HEK293 (cell line): ENCODE measurements around the gene NR3C2.
"Not testable (repeated sequence)": the region's sequence is repeated elsewhere in the genome, so short reads cannot be mapped to it uniquely, and the experiment has no call there.

ENCODE experiments used
- CTCF ChIA-PET: fragments of 350-600 bp; formaldehyde crosslinking; extraction: SDS; loops from one replicate; lab custom pipeline; 2021; ENCODE audit warnings: antibody characterized with exemption; lab: Yijun Ruan, JAX
- POLR2A ChIA-PET: fragments of 300-600 bp; formaldehyde crosslinking; extraction: SDS; loops from one replicate; lab custom pipeline; 2020; ENCODE audit warnings: antibody characterized with exemption, inconsistent platforms; lab: Yijun Ruan, JAX
- H3K27ac ChIP-seq: fragments of 200-500 bp; sonication (Bioruptor generic); 2 replicates; pipeline ENCODE4 v1.5.1; 2014; ENCODE audit warnings: low read depth, low read length, control low read depth, inconsistent platforms; ENCODE audit errors: extremely low read depth
- H3K36me3 ChIP-seq, 2 experiments: fragments of 200-500 bp in 1 of 2; sonication (Bioruptor generic) in 1 of 2; 1 replicate in 1 of 2; 2 replicates in 1 of 2; pipeline ENCODE4 v1.5.1; 2014 to 2017; ENCODE audit warnings: inconsistent platforms in 2 of 2, low read length in 2 of 2; ENCODE audit not compliant: control insufficient read depth in 2 of 2, insufficient read depth in 1 of 2
- H3K4me1 ChIP-seq: fragments of 200-500 bp; sonication (Bioruptor generic); 2 replicates; pipeline ENCODE4 v1.5.1; 2014; ENCODE audit warnings: mild to moderate bottlenecking, low read length, inconsistent platforms; ENCODE audit not compliant: control insufficient read depth, insufficient read depth
- H3K4me3 ChIP-seq: 2 replicates; pipeline ENCODE4 v1.5.1; 2011; ENCODE audit warnings: low read depth, mild to moderate bottlenecking, control low read depth, low read length, moderate library complexity
- H3K9me3 ChIP-seq: fragments of 200-500 bp; sonication (Bioruptor generic); 2 replicates; pipeline ENCODE4 v1.5.1; 2014; ENCODE audit warnings: low read depth, low read length, inconsistent platforms; ENCODE audit not compliant: control insufficient read depth, insufficient read depth
- BCL11B ChIP-seq: fragments of 450-650 bp; formaldehyde crosslinking; IDR thresholded peaks from 2 replicates; pipeline ENCODE4 v1.5.1; 2016; ENCODE audit warnings: low read depth, missing biosample characterization, missing genetic modification characterization
- INSM2 ChIP-seq: fragments of 450-650 bp; formaldehyde crosslinking; IDR thresholded peaks from 2 replicates; pipeline ENCODE4 v1.5.1; 2016; ENCODE audit warnings: missing biosample characterization, missing genetic modification characterization
- KLF10 ChIP-seq: fragments of 450-650 bp; IDR thresholded peaks from 2 replicates; pipeline ENCODE4 v1.5.1; 2018; ENCODE audit warnings: missing biosample characterization, mild to moderate bottlenecking, missing genetic modification characterization
- OVOL3 ChIP-seq: fragments of 450-650 bp; formaldehyde crosslinking; IDR thresholded peaks from 2 replicates; pipeline ENCODE4 v1.5.1; 2016; ENCODE audit warnings: missing biosample characterization, missing genetic modification characterization
- TCF7L2 ChIP-seq: IDR thresholded peaks from 2 replicates; pipeline ENCODE4 v1.6.1; 2011; ENCODE audit warnings: low read depth, mild to moderate bottlenecking, inconsistent platforms, low read length, moderate library complexity, borderline replicate concordance
- YY1 ChIP-seq: fragments of 450-650 bp; formaldehyde crosslinking; IDR thresholded peaks from 2 replicates; pipeline ENCODE4 v1.5.1; 2018; ENCODE audit warnings: missing biosample characterization, missing genetic modification characterization
- ZFP3 ChIP-seq: fragments of 450-650 bp; formaldehyde crosslinking; IDR thresholded peaks from 2 replicates; pipeline ENCODE4 v1.5.1; 2016; ENCODE audit warnings: low read depth, missing biosample characterization, missing genetic modification characterization
- ZNF274 ChIP-seq, 2 experiments: fragments of 200-500 bp in 1 of 2; fragments of 450-650 bp in 1 of 2; sonication (Bioruptor generic) in 1 of 2; formaldehyde crosslinking in 1 of 2; IDR thresholded peaks; 2 replicates each; pipeline versions ENCODE4 v1.5.1 to v1.6.1; 2014 to 2016; ENCODE audit warnings: borderline replicate concordance in 1 of 2, inconsistent platforms in 1 of 2, low read length in 1 of 2, missing biosample characterization in 1 of 2, missing genetic modification characterization in 1 of 2
- ZNF335 ChIP-seq: fragments of 450-650 bp; formaldehyde crosslinking; conservative IDR thresholded peaks from 2 replicates; pipeline ENCODE4 v1.5.1; 2016; ENCODE audit warnings: missing biosample characterization, missing genetic modification characterization
- ZNF426 ChIP-seq: fragments of 450-650 bp; formaldehyde crosslinking; IDR thresholded peaks from 2 replicates; pipeline ENCODE4 v1.5.1; 2017; ENCODE audit warnings: missing biosample characterization, missing genetic modification characterization, mild to moderate bottlenecking, inconsistent platforms, moderate library complexity
- ZNF473 ChIP-seq: fragments of 450-650 bp; formaldehyde crosslinking; IDR thresholded peaks from 2 replicates; pipeline ENCODE4 v1.5.1; 2017; ENCODE audit warnings: missing biosample characterization, missing genetic modification characterization
- ZNF521 ChIP-seq: fragments of 450-650 bp; formaldehyde crosslinking; IDR thresholded peaks from 2 replicates; pipeline ENCODE4 v1.5.1; 2017; ENCODE audit warnings: missing biosample characterization, mild to moderate bottlenecking, missing genetic modification characterization
- ZNF544 ChIP-seq: fragments of 450-650 bp; formaldehyde crosslinking; IDR thresholded peaks from 2 replicates; pipeline ENCODE4 v1.5.0; 2017; ENCODE audit warnings: missing biosample characterization, missing genetic modification characterization
- ZNF580 ChIP-seq: fragments of 450-650 bp; formaldehyde crosslinking; IDR thresholded peaks from 2 replicates; pipeline ENCODE4 v1.5.1; 2016; ENCODE audit warnings: missing biosample characterization, missing genetic modification characterization
- ZNF629 ChIP-seq: fragments of 450-650 bp; formaldehyde crosslinking; IDR thresholded peaks from 2 replicates; pipeline ENCODE4 v1.5.1; 2017; ENCODE audit warnings: missing biosample characterization, missing genetic modification characterization
- ZNF654 ChIP-seq: fragments of 450-650 bp; formaldehyde crosslinking; IDR thresholded peaks from 2 replicates; pipeline ENCODE4 v1.5.1; 2016; ENCODE audit warnings: low read depth, missing biosample characterization, missing genetic modification characterization
- ZNF677 ChIP-seq: fragments of 450-650 bp; IDR thresholded peaks from 2 replicates; pipeline ENCODE4 v1.5.0; 2018; ENCODE audit warnings: missing biosample characterization, mild to moderate bottlenecking, missing genetic modification characterization, moderate library complexity
- ZNF830 ChIP-seq: fragments of 450-650 bp; IDR thresholded peaks from 2 replicates; pipeline ENCODE4 v1.5.0; 2018; ENCODE audit warnings: missing biosample characterization, missing genetic modification characterization, low read depth, mild to moderate bottlenecking, moderate library complexity
- ZNF837 ChIP-seq: fragments of 450-650 bp; formaldehyde crosslinking; IDR thresholded peaks from 2 replicates; pipeline ENCODE4 v1.5.1; 2016; ENCODE audit warnings: missing biosample characterization, missing genetic modification characterization
- ZNF843 ChIP-seq: fragments of 450-650 bp; formaldehyde crosslinking; IDR thresholded peaks from 2 replicates; pipeline ENCODE4 v1.5.1; 2016; ENCODE audit warnings: missing biosample characterization, missing genetic modification characterization
- ZSCAN30 ChIP-seq: fragments of 450-650 bp; IDR thresholded peaks from 2 replicates; pipeline ENCODE4 v1.5.1; 2018; ENCODE audit warnings: missing biosample characterization, mild to moderate bottlenecking, missing genetic modification characterization, moderate library complexity

The NR3C2 gene

DNA sequence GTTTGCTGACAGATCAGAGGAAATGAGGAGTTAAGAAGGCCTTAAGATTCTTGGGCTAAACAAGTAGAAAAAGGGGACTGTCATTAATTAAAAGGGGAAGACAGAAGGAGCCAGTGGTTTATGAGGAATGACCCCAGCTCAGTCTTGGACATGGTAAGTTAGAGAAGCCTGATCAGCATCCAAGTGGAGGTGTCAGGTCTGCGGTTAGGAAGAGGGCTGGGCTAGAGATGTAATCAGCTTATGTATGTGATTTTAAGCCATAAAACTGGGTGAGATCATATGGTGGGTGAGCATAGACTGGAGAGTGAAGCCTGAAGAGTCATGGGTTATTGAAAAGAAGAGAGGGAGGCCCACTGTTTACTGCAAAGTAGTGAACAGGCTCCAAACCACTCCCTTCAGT is 246.1 kb downstream of the NR3C2 start (continued):
- peak; percentile 76 for TF ChIP-seq ZNF629 (tag by site-specific recombination)
- no peak for TF ChIP-seq ZNF677 (tag by site-specific recombination)

GRCh38 chr4:148192526-148192925 is 249.7 kb downstream of the NR3C2 start:
- peaks cover 12% of the 10 kb centered on the region for H3K4me1 ChIP-seq
- H3K27ac ChIP-seq, result no peak overlapping the region

GRCh38 chr4:148187454-148188222 is 254.6 kb downstream of the NR3C2 start:
- H3K27ac ChIP-seq, CTCF ChIA-PET: not testable (repeated sequence)

More at GRCh38 chr4:148192526-148192925, 249.7 kb downstream of the NR3C2 start:
- no peak for TF ChIP-seq ZNF473 (tag by site-specific recombination)
- no peak for TF ChIP-seq ZNF654 (tag by site-specific recombination)
- TF ChIP-seq KLF10 (tag by site-specific recombination), result no peak
- Histone ChIP-seq H3K9me3 (no peaks in the 10 kb centered on the region), H3K4me3 (no peak overlapping the region), H3K36me3 (peaks cover 3 to 5% of the 10 kb centered on the region in 2 experiments; a peak in 2 of 3 replicates)
- ChIA-PET CTCF (no interaction called here), POLR2A (no interaction called here)

GRCh38 chr4:148184922-148185321 is 257.3 kb downstream of the NR3C2 start:
- POLR2A ChIA-PET, result no interaction called here
- no peaks in the 10 kb centered on the region for H3K36me3 ChIP-seq
- TF ChIP-seq ZNF580 (no peak), ZNF837 (no peak), OVOL3 (tag by site-specific recombination) (no peak), ZNF830 (tag by site-specific recombination) (no peak)
- CTCF ChIA-PET, result no interaction called here
- H3K27ac ChIP-seq, result no peak overlapping the region
- H3K4me1 ChIP-seq, result no peaks in the 10 kb centered on the region
- no peak overlapping the region for H3K4me3 ChIP-seq
- H3K9me3 ChIP-seq, result no peaks in the 10 kb centered on the region

More at GRCh38 chr4:148187454-148188222, 254.6 kb downstream of the NR3C2 start:
- H3K9me3 ChIP-seq, POLR2A ChIA-PET, H3K4me1 ChIP-seq, H3K36me3 ChIP-seq, H3K4me3 ChIP-seq: not testable (repeated sequence)

GRCh38 chr4:148182230-148182911 is 259.8 kb downstream of the NR3C2 start:
- no peaks in the 10 kb centered on the region for H3K4me1 ChIP-seq
- no peak overlapping the region for H3K27ac ChIP-seq
- ChIA-PET CTCF (interaction anchor here (0.7 kb wide), 1 partner anchor 46 kb away, joined by 6 read pairs; no protein-coding TSS in a partner anchor), POLR2A (no interaction called here)
- H3K9me3 ChIP-seq, result no peaks in the 10 kb centered on the region
- H3K36me3 ChIP-seq, result no peaks in the 10 kb centered on the region
- no peak overlapping the region for H3K4me3 ChIP-seq
- TF ChIP-seq ZNF544 (tag by site-specific recombination), result no peak
- no peak for TF ChIP-seq ZNF335
- no peak for TF ChIP-seq ZNF521 (tag by site-specific recombination)
- no peak for TF ChIP-seq ZFP3
- no peak for TF ChIP-seq ZNF274 (IDR thresholded peaks at IDR 0.05; ENCODE audit: low read length)
- TF ChIP-seq ZNF274 (tag by site-specific recombination; IDR thresholded peaks at IDR 0.05; ENCODE audit: borderline replicate concordance), result no peak
- TF ChIP-seq INSM2 (tag by site-specific recombination), result no peak
- no peak for TF ChIP-seq TCF7L2
- no peak for TF ChIP-seq ZNF654 (tag by site-specific recombination)
- TF ChIP-seq ZNF843, result no peak
- no peak for TF ChIP-seq BCL11B
- no peak for TF ChIP-seq YY1 (tag by site-specific recombination)
- no peak for TF ChIP-seq ZNF426
- TF ChIP-seq ZSCAN30 (tag by site-specific recombination), result no peak
